Ramos (cell line): Measurements from ENCODE around the gene FRMD1.

ENCODE experiments used
- in situ Hi-C: fragments of 300-500 bp; cut with MboI; formaldehyde crosslinking; loops from one replicate; pipeline ENCODE4 v1.14.3; 2022; ENCODE audit warnings: low sequenced_read_pairs; ENCODE audit not compliant: unreplicated experiment

Gene FRMD1

DNA sequence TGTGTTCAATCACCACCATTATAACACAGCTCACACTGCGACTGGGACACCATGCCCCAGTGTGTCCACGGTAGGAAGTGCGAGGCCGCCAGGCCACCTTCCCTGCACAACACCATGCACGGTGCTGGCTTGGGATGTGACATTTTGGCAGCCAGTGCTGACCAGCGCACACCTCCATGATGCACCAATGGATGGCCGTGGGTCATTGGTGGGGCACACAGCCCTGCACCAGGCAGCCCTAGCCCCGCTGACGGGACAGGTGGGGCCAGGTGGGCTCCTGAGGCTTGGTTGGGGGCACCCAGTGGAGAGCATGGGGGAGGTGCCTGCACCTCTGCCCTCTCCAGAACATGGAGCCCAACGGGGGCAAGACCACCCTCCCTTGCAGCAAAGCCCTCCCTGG lies 18.2 kb upstream of the FRMD1 start:
- in situ Hi-C loops = no loop called here

DNA sequence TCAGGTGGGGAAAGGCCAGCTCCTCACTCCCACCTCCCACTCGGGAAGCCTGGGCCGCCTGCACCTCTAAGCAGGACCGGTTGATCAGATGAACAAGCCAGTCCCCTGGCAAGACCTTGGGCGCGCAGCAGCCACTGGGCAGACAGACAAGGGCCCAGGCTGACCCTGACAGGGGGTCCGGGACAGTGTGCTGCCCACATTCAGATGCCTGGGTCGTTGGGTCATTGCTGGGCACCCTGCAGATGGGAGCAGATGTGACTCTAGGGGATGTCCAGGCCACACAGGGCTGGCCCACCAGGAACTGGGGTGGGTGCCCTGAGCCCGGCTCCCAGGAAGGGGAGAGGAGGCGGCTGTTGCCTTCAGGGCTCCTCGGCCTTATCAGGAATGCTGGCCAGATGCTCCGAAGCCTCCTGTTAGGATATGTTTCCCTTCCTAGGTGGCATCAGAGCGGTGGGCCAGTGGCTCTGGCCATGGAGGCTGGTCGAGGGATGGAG lies 17.3 kb upstream of the FRMD1 start:
- in situ Hi-C loops = no loop called here

GRCh38 chr6:168095716-168096250 lies 16.8 kb upstream of the FRMD1 start:
- in situ Hi-C loops = no loop called here

- in situ Hi-C loops = no loop called here
Measured at GRCh38 chr6:168095171-168095691, 16.2 kb upstream of the FRMD1 start.

DNA sequence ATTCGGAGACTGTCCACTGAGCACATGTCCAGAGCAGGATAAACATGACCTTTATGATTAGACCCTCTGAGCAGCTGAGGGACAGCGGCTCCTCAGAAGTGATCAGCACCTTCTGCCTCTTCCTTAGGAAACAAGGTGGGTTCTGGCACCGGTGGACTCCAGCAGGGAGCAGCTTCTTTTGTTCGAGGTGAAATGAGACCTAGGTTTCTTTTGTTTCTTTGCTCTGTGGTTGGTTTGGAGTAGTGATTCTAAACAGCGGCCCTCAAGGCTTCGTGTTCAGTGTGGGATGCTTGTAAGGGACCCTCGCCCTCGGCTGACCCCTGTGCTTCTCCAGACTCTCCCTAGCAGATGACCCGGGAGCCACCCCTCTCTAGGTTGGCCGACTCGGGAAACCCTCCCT lies 14.6 kb upstream of the FRMD1 start:
- in situ Hi-C loops = no loop called here

- in situ Hi-C loops = no loop called here
Measured at GRCh38 chr6:168093071-168093505, 14.1 kb upstream of the FRMD1 start.

GRCh38 chr6:168092541-168092940 lies 13.5 kb upstream of the FRMD1 start:
- in situ Hi-C loops = no loop called here

DNA sequence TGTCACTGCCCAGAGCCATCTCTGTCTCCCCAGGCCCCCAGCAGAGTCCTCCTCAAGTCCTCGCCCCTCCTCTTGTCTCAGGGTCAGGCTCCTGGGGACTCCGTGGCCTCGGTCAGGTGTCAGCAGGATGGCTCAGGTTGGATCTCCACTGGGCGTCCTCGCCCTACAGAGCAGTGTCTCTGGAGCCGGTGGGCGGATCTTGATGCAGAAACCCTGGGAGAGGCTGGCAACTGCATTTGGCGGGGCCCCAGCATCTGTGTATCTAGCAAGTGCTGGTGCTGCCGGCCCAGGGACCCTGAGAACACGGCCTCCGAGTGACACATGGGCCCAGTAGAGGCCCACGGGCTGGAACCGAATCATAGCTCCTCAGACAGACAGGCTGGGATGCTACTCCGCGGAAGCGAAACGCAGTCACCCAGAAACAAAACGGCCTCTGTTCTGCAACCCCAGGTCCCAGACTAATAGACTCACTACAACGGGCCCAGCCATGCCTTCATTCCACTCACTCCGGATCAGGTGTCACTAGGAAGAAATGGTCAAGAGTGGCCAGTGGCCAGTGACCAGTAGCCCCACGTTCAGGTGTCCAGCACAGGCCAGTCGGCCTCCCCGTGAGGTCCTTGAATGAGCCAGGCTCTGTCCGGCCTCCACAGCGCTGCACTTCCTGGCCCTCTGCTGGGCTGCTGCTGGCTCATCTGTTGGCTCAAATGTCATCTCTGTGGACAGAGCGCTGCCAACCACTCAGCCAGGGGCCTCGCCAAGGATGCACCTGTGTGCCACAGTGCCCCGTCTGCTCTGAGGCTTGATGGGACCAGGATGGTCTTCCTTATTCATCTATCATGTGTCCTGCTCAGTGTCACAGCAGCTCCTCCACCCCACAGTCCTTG lies 12.6 kb upstream of the FRMD1 start:
- in situ Hi-C loops = no loop called here

DNA sequence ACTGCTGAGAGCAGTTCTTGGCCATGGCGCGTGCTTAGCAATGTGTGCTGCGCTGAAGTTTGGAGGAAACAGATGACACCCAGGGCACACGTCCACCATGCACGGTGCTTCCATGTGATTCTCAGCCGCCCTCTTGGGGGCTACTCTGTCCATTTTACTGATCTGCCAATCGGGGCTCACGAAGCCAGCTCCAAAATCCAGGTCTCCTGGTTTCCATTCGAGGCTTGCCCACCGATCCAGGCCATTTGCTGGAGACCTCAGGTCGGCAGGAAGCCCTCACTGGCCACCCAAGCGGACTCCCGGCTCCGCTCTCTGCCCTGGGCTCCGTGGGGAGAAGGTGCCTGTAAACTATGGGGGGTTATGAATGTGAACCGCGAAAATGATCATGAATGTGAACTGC lies 11.7 kb upstream of the FRMD1 start:
- in situ Hi-C loops = no loop called here

GRCh38 chr6:168090064-168090690 lies 11.2 kb upstream of the FRMD1 start:
- in situ Hi-C loops = no loop called here

DNA sequence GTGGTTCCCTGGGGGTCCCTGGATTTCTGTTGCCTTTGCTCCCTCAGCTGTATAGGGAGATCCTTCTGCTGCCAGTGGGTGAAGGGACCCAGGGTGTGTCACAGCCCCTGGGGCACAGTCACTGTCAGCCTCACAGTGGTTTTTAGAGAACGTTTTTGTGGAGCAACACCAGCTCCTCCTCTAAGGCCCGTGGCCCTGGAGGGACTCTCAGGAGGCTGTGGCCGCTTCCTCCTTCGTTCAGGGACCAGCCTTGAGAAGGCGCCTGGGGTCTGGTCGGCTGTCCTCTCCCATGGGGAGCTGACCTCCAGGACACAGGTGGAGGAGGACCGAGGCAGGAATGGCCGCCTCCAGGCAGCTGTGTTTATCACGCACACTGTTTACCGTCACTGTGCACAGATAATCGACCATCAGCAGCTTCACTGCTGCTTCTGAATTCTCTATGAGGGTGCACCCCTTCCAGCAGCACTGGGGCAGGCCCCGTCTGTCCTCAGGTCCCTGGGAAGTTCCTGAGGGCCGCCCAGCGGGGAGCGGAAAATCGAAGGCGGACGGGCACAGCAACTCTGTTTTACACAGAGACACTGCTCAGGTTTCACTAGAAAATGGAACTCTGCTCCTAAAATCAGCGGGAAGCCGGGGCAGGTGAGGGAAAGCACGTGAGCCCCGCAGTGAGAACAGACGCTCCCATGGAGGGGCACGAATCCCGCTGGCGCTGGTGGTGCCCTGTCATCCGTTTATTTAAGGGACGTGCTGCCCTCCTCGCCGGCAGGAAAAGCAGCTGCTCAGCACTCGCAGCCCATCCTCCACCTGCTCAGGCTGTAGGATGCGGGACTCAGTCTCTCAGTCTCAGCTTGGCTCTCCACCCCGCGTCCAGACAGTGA lies 10.4 kb upstream of the FRMD1 start:
- in situ Hi-C loops = no loop called here

- in situ Hi-C loops = no loop called here
Measured at GRCh38 chr6:168088161-168089053, 9.4 kb upstream of the FRMD1 start.

GRCh38 chr6:168087436-168088160 lies 8.6 kb upstream of the FRMD1 start:
- in situ Hi-C loops = no loop called here

- in situ Hi-C loops = no loop called here
Measured at GRCh38 chr6:168086616-168087015, 7.6 kb upstream of the FRMD1 start.

- in situ Hi-C loops = no loop called here
Measured at GRCh38 chr6:168086066-168086465, 7.1 kb upstream of the FRMD1 start.

GRCh38 chr6:168084465-168085160 lies 5.6 kb upstream of the FRMD1 start:
- in situ Hi-C loops = no loop called here

DNA sequence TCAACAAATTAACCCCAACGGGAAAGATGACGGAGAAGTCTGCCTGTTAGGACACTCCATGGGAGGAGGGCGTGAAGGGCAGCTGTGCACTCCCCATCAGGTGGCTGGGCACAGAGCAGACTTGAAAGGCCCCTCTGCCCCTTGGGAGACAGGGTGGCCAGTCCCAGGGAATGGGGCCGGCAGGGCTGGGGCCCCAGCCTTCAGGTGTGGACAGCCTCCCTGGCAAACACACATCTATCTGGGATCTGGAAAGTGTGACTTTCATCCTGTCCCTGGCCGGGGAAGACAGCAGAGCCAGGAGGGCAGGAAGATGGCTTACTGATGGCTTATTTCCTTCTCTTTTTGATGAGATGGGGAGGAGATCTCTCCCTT lies 4.5 kb upstream of the FRMD1 start:
- in situ Hi-C loops = no loop called here
